ENCODE data around the gene CALR3.

The CALR3 gene

GRCh38 chr19:16456652-16457194 lies 39.2 kb downstream of the CALR3 start:
- Histone ChIP-seq H3K9me3 (ENCODE audit: insufficient read depth, low read length) (no peaks in the 10 kb centered on the region), H3K79me2 (ENCODE audit: low read length) (peaks cover 85% of the 10 kb centered on the region), H3K36me3 (replicated peaks; ENCODE audit: low read depth, low read length) (peaks cover 3% of the 10 kb centered on the region), H2AFZ (ENCODE audit: low read depth, low read length) (no peak overlapping the region), H3K4me1 (ENCODE audit: low read length) (peaks cover 11% of the 10 kb centered on the region), H3K27me3 (ENCODE audit: low read depth, low read length) (no peaks in the 10 kb centered on the region), H3K9ac (ENCODE audit: low read length) (no peak overlapping the region), H4K20me1 (ENCODE audit: insufficient read depth, low read length) (peaks cover 68% of the 10 kb centered on the region), H3K27ac (ENCODE audit: low read length) (no peak overlapping the region), H3K4me2 (ENCODE audit: low read length) (no peak overlapping the region), H3K4me3 (ENCODE audit: low read length) (no peak overlapping the region)
- TF ChIP-seq EZH2phosphoT487 (IDR thresholded peaks at IDR 0.05; ENCODE audit: low read depth) (no peak), CTCF (IDR thresholded peaks at IDR 0.05; ENCODE audit: low read depth, low read length) (no peak)

GRCh38 chr19:16455489-16455888 lies 40.5 kb downstream of the CALR3 start:
- H3K36me3 ChIP-seq (replicated peaks; ENCODE audit: low read depth, low read length): peaks cover 3% of the 10 kb centered on the region
- H3K27ac ChIP-seq (ENCODE audit: low read length): no peak overlapping the region
- H3K4me3 ChIP-seq (ENCODE audit: low read length): no peak overlapping the region
- peaks cover 84% of the 10 kb centered on the region for H3K79me2 ChIP-seq (ENCODE audit: low read length)
- H2AFZ ChIP-seq (ENCODE audit: low read depth, low read length): no peak overlapping the region
- TF ChIP-seq CTCF (IDR thresholded peaks at IDR 0.05; ENCODE audit: low read depth, low read length) (no peak), EZH2phosphoT487 (IDR thresholded peaks at IDR 0.05; ENCODE audit: low read depth) (no peak)
- peaks cover 18% of the 10 kb centered on the region for H3K4me1 ChIP-seq (ENCODE audit: low read length)
- no peaks in the 10 kb centered on the region for H3K9me3 ChIP-seq (ENCODE audit: insufficient read depth, low read length)
- no peaks in the 10 kb centered on the region for H3K27me3 ChIP-seq (ENCODE audit: low read depth, low read length)
- H4K20me1 ChIP-seq (ENCODE audit: insufficient read depth, low read length): peaks cover 69% of the 10 kb centered on the region
- no peak overlapping the region for H3K9ac ChIP-seq (ENCODE audit: low read length)
- H3K4me2 ChIP-seq (ENCODE audit: low read length): no peak overlapping the region

GRCh38 chr19:16454351-16454918 lies 41.5 kb downstream of the CALR3 start:
- Histone ChIP-seq H3K79me2 (ENCODE audit: low read length) (peaks cover 80% of the 10 kb centered on the region), H3K36me3 (replicated peaks; ENCODE audit: low read depth, low read length) (peaks cover 6% of the 10 kb centered on the region), H3K27me3 (ENCODE audit: low read depth, low read length) (no peaks in the 10 kb centered on the region), H3K9ac (ENCODE audit: low read length) (no peak overlapping the region), H3K4me3 (ENCODE audit: low read length) (no peak overlapping the region), H3K27ac (ENCODE audit: low read length) (no peak overlapping the region), H4K20me1 (ENCODE audit: insufficient read depth, low read length) (peaks cover 62% of the 10 kb centered on the region), H3K9me3 (ENCODE audit: insufficient read depth, low read length) (no peaks in the 10 kb centered on the region), H3K4me1 (ENCODE audit: low read length) (peaks cover 29% of the 10 kb centered on the region), H3K4me2 (ENCODE audit: low read length) (no peak overlapping the region), H2AFZ (ENCODE audit: low read depth, low read length) (no peak overlapping the region)
- TF ChIP-seq EZH2phosphoT487 (IDR thresholded peaks at IDR 0.05; ENCODE audit: low read depth) (no peak), CTCF (IDR thresholded peaks at IDR 0.05; ENCODE audit: low read depth, low read length) (no peak)

- H3K79me2 ChIP-seq (ENCODE audit: low read length): peaks cover 79% of the 10 kb centered on the region
- no peak overlapping the region for H3K4me3 ChIP-seq (ENCODE audit: low read length)
- peaks cover 41% of the 10 kb centered on the region for H4K20me1 ChIP-seq (ENCODE audit: insufficient read depth, low read length)
- H3K4me1 ChIP-seq (ENCODE audit: low read length): peaks cover 34% of the 10 kb centered on the region
- no peaks in the 10 kb centered on the region for H3K27me3 ChIP-seq (ENCODE audit: low read depth, low read length)
- H3K9me3 ChIP-seq (ENCODE audit: insufficient read depth, low read length): no peaks in the 10 kb centered on the region
- H3K27ac ChIP-seq (ENCODE audit: low read length): no peak overlapping the region
- H3K9ac ChIP-seq (ENCODE audit: low read length): no peak overlapping the region
- H3K4me2 ChIP-seq (ENCODE audit: low read length): no peak overlapping the region
- H2AFZ ChIP-seq (ENCODE audit: low read depth, low read length): no peak overlapping the region
- TF ChIP-seq EZH2phosphoT487 (IDR thresholded peaks at IDR 0.05; ENCODE audit: low read depth) (no peak), CTCF (IDR thresholded peaks at IDR 0.05; ENCODE audit: low read depth, low read length) (no peak)
- peaks cover 13% of the 10 kb centered on the region for H3K36me3 ChIP-seq (replicated peaks; ENCODE audit: low read depth, low read length)
These were observed 43.6 kb downstream of the CALR3 start for GRCh38 chr19:16452325-16452724.

Data from OCI-LY3 (cell line).